Endothelial cell of umbilical vein (primary cell): ENCODE measurements around the gene OR13C2.

Experiments
- CTCF ChIP-seq, 2 donors: IDR thresholded peaks; 1 replicate in 1 of 2; 2 replicates in 1 of 2; pipeline ENCODE4 v1.5.1; 2011; ENCODE audit warnings: low read length in 2 of 2, mild to moderate bottlenecking in 2 of 2, moderate library complexity in 2 of 2, control low read depth in 1 of 2, inconsistent platforms in 1 of 2, low read depth in 1 of 2; ENCODE audit not compliant: insufficient read depth in 1 of 2; ENCODE audit errors: extremely low read depth in 1 of 2
- POLR2A ChIP-seq: IDR thresholded peaks from 2 replicates; pipeline ENCODE4 v1.6.1; 2012; ENCODE audit warnings: low read depth, mild to moderate bottlenecking, control low read depth, low read length
- POLR2AphosphoS5 ChIP-seq: IDR thresholded peaks from 2 replicates; pipeline ENCODE4 v1.6.1; 2012; ENCODE audit warnings: low read depth, mild to moderate bottlenecking, control low read depth, low read length, moderate library complexity; ENCODE audit not compliant: insufficient read depth

- TF ChIP-seq POLR2AphosphoS5 (no peak), POLR2A (no peak), CTCF (IDR thresholded peaks at IDR 0.05; ENCODE audit: extremely low read depth in 1 of 2, insufficient read depth in 1 of 2, low read depth in 1 of 2, low read length in 2 of 2) (no peak)
These were observed 41.1 kb downstream of the OR13C2 start for GRCh38 chr9:104564358-104564757.
